ENCODE results near the gene RASA3. TPM values are rescaled to one million over a fixed set of nuclear protein-coding genes. Genes with fewer than 3 reads are reported as not detected.

RASA3 gene
- total RNA-seq, 1 donor from 2014 or later = 2.9 TPM

- no peaks in the 10 kb centered on the region for H3K4me1 ChIP-seq
- no peaks in the 10 kb centered on the region for H4K20me1 ChIP-seq (ENCODE audit: low read depth)
- Mint-ChIP-seq H3K4me3 (no peak overlapping the region), H3K27me3 (ENCODE audit: insufficient read depth, low read depth) (no peaks in the 10 kb centered on the region), H3K27ac (no peak overlapping the region), H3K36me3 (no peaks in the 10 kb centered on the region), H3K9me3 (peaks cover under 1% of the 10 kb centered on the region), H3K4me1 (no peaks in the 10 kb centered on the region)
- no peak overlapping the region for H3K4me2 ChIP-seq
- DNase-seq (ENCODE audit: low spot score) = no peak
- H3K27me3 ChIP-seq = no peaks in the 10 kb centered on the region
- no peaks in the 10 kb centered on the region for H3K36me3 ChIP-seq
- no peak overlapping the region for H3K9ac ChIP-seq
- H3K79me2 ChIP-seq (ENCODE audit: low read depth) = no peaks in the 10 kb centered on the region
- no peak overlapping the region for H3K4me3 ChIP-seq
- no peak overlapping the region for H3K27ac ChIP-seq
- no peak overlapping the region for H2AFZ ChIP-seq (replicated peaks)
- no peaks in the 10 kb centered on the region for H3K9me3 ChIP-seq (ENCODE audit: low read depth)
- TF ChIP-seq, protein P1, sequence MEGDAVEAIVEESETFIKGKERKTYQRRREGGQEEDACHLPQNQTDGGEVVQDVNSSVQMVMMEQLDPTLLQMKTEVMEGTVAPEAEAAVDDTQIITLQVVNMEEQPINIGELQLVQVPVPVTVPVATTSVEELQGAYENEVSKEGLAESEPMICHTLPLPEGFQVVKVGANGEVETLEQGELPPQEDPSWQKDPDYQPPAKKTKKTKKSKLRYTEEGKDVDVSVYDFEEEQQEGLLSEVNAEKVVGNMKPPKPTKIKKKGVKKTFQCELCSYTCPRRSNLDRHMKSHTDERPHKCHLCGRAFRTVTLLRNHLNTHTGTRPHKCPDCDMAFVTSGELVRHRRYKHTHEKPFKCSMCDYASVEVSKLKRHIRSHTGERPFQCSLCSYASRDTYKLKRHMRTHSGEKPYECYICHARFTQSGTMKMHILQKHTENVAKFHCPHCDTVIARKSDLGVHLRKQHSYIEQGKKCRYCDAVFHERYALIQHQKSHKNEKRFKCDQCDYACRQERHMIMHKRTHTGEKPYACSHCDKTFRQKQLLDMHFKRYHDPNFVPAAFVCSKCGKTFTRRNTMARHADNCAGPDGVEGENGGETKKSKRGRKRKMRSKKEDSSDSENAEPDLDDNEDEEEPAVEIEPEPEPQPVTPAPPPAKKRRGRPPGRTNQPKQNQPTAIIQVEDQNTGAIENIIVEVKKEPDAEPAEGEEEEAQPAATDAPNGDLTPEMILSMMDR (IDR thresholded peaks at IDR 0.05) = no peak
- no peak for TF ChIP-seq EZH2phosphoT487 (IDR thresholded peaks at IDR 0.05)
- no peak for TF ChIP-seq EZH2 (IDR thresholded peaks at IDR 0.05)
- no peaks in the 10 kb centered on the region for H3F3A ChIP-seq (ENCODE audit: low read depth)
Measured at GRCh38 chr13:113968463-113969310, 163.7 kb downstream of the RASA3 start.

DNA sequence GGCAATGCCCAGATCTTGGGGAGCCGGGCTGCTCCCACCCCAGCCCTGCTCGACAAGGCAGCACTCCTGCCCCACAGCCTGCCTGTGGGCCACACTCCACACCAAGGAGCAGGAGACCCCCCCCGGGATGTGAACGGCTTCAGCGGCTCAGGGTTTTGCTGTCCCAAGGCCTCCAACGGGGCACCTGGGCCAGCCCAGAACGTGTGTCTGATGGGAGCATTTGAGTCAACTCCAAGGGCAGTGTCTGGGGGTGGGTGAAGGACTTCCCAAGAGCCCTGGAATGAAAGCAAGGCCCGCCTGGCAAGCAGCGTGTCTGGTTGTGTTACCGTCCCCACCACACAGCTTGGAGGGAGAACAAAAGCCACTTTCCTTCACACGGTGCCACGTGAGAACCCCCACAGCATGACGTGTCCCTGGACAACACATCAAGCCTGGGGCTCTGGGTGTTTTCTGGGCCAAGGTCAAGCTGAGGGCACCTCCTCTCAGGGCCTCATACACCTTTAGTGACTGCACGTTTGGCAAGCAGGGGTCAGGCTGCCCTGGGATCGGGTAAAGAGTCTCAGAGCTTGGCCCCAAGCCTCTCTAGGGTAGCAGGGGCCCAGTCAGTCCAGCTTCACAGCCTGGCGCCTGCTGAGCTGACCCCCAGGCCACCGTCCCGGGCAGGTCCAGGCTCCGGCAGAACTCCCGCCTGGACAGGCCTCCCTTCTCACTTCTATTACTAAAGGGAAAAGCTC lies 164.5 kb downstream of the RASA3 start:
- Histone ChIP-seq H3F3A (ENCODE audit: low read depth) (no peaks in the 10 kb centered on the region), H3K27me3 (no peaks in the 10 kb centered on the region), H3K9me3 (ENCODE audit: low read depth) (no peaks in the 10 kb centered on the region), H3K9ac (no peak overlapping the region), H2AFZ (replicated peaks) (no peak overlapping the region), H3K36me3 (no peaks in the 10 kb centered on the region), H3K27ac (no peak overlapping the region), H3K79me2 (ENCODE audit: low read depth) (no peaks in the 10 kb centered on the region), H3K4me2 (no peak overlapping the region), H4K20me1 (ENCODE audit: low read depth) (no peaks in the 10 kb centered on the region), H3K4me3 (no peak overlapping the region), H3K4me1 (no peaks in the 10 kb centered on the region)
- no peaks in the 10 kb centered on the region for H3K4me1 Mint-ChIP-seq
- H3K9me3 Mint-ChIP-seq = peaks cover 3% of the 10 kb centered on the region
- H3K36me3 Mint-ChIP-seq = no peaks in the 10 kb centered on the region
- no peaks in the 10 kb centered on the region for H3K27me3 Mint-ChIP-seq (ENCODE audit: insufficient read depth, low read depth)
- DNase-seq (ENCODE audit: low spot score) = no peak
- H3K4me3 Mint-ChIP-seq = no peak overlapping the region
- no peak for TF ChIP-seq EZH2phosphoT487 (IDR thresholded peaks at IDR 0.05)
- no peak for TF ChIP-seq EZH2 (IDR thresholded peaks at IDR 0.05)
- TF ChIP-seq, protein P1 (IDR thresholded peaks at IDR 0.05) = no peak
- no peak overlapping the region for H3K27ac Mint-ChIP-seq

DNA sequence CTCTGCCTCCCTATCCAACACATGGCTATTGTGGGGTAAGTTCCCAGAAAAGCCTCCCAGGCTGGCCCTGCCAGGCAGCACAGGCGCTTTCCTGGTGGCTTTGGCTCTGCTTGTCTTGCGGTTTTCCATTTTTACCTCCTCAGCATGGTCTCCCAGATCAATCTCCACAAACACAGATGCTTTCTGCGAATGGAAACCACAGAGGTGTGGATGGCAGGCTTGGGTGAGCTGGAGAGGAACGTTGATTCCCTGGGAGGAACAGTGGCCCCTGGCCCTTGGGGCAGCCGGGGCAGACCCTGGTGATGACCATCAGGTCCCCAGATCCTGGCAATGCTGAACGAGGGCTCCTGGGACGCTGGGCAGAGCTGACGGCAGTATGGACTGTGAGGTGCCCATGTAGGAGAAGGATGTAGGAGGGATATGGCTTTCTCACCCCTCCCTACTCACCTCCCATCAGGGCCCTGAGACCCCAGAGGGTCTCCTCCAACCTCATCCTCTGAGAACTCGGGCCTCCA lies 165.2 kb downstream of the RASA3 start:
- Mint-ChIP-seq H3K27me3 (ENCODE audit: insufficient read depth, low read depth) (peaks cover 4% of the 10 kb centered on the region), H3K27ac (no peak overlapping the region), H3K4me3 (no peak overlapping the region), H3K4me1 (no peaks in the 10 kb centered on the region), H3K36me3 (no peaks in the 10 kb centered on the region), H3K9me3 (peaks cover 3% of the 10 kb centered on the region)
- Histone ChIP-seq H3K9ac (no peak overlapping the region), H3K27me3 (no peaks in the 10 kb centered on the region), H3K4me3 (no peak overlapping the region), H3K27ac (no peak overlapping the region), H3K36me3 (no peaks in the 10 kb centered on the region), H3K9me3 (ENCODE audit: low read depth) (no peaks in the 10 kb centered on the region), H4K20me1 (ENCODE audit: low read depth) (no peaks in the 10 kb centered on the region), H3K79me2 (ENCODE audit: low read depth) (no peaks in the 10 kb centered on the region), H3K4me1 (no peaks in the 10 kb centered on the region), H3F3A (ENCODE audit: low read depth) (no peaks in the 10 kb centered on the region), H3K4me2 (no peak overlapping the region), H2AFZ (replicated peaks) (no peak overlapping the region)
- TF ChIP-seq, protein P1 (IDR thresholded peaks at IDR 0.05) = no peak
- TF ChIP-seq EZH2phosphoT487 (IDR thresholded peaks at IDR 0.05) (no peak), EZH2 (IDR thresholded peaks at IDR 0.05) (no peak)
- no peak for DNase-seq (ENCODE audit: low spot score)

Measured in neural progenitor cell (in vitro differentiated cells).